Osteocyte (in vitro differentiated cells): ENCODE results near the gene TBPL2. TPM values are rescaled to one million over a fixed set of nuclear protein-coding genes. Genes with fewer than 3 reads are reported as not detected.
A peak's percentile ranks its signal among the peaks of the same experiment; 100 is the strongest.

ENCODE experiments used
- DNase-seq: peaks from one replicate; pipeline ENCODE4 v3.0.0; 2021; ENCODE audit warnings: mixed read lengths; ENCODE audit not compliant: unreplicated experiment; ENCODE audit errors: extremely low spot score
- H3K27ac Mint-ChIP-seq: one replicate; pipeline ENCODE4 v1.8.0; 2021; ENCODE audit warnings: mild to moderate bottlenecking, mixed read lengths; ENCODE audit not compliant: unreplicated experiment
- H3K27me3 Mint-ChIP-seq: one replicate; pipeline ENCODE4 v1.8.0; 2021; ENCODE audit warnings: mixed read lengths; ENCODE audit not compliant: unreplicated experiment
- H3K36me3 Mint-ChIP-seq: one replicate; pipeline ENCODE4 v1.8.0; 2021; ENCODE audit warnings: mixed read lengths; ENCODE audit not compliant: unreplicated experiment
- H3K4me1 Mint-ChIP-seq: one replicate; pipeline ENCODE4 v1.8.0; 2021; ENCODE audit warnings: mixed read lengths; ENCODE audit not compliant: unreplicated experiment
- H3K4me3 Mint-ChIP-seq: one replicate; pipeline ENCODE4 v1.8.0; 2021; ENCODE audit warnings: mild to moderate bottlenecking, moderate library complexity, mixed read lengths; ENCODE audit not compliant: unreplicated experiment
- H3K9me3 Mint-ChIP-seq: one replicate; pipeline ENCODE4 v1.8.0; 2021; ENCODE audit warnings: mixed read lengths; ENCODE audit not compliant: unreplicated experiment
- total RNA-seq: library from RNA; stranded (reverse); gene quantifications from 2 replicates; pipeline ENCODE4 v1.2.1, GENCODE V29; 2021
- TF ChIP-seq, protein P1 (sequence below): fragments of 200-600 bp; sonication (generic); IDR thresholded peaks from 2 replicates; pipeline ENCODE4 v1.5.0; 2021; ENCODE audit warnings: antibody characterized with exemption, mild to moderate bottlenecking, moderate library complexity

Gene TBPL2
- total RNA-seq, 1 donor from 2014 or later, result not detected

DNA sequence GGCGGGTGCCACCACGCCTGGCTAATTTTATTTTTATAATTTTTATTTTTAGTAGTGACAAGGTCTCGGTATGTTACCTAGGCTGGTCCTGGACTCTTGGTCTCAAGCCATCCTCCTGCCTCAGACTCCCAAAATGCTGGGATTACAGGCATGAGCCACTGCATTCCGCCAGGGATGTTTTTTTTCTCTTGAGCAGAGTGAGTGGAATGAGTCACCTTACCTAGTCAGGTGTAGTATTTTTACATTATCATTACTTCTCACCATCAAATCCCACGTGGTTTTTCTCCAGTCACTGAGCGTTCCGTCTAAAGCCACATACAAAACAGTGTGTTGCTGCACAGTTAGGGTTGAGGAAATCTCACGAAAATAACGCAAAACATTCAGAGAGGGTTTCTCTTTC lies 870 bp upstream of the TBPL2 start:
- Mint-ChIP-seq H3K4me1 (peaks cover 7% of the 10 kb centered on the region), H3K27me3 (peaks cover 18% of the 10 kb centered on the region), H3K9me3 (peaks cover 5% of the 10 kb centered on the region), H3K36me3 (no peaks in the 10 kb centered on the region), H3K4me3 (no peak overlapping the region), H3K27ac (no peak overlapping the region)
- TF ChIP-seq, protein P1, sequence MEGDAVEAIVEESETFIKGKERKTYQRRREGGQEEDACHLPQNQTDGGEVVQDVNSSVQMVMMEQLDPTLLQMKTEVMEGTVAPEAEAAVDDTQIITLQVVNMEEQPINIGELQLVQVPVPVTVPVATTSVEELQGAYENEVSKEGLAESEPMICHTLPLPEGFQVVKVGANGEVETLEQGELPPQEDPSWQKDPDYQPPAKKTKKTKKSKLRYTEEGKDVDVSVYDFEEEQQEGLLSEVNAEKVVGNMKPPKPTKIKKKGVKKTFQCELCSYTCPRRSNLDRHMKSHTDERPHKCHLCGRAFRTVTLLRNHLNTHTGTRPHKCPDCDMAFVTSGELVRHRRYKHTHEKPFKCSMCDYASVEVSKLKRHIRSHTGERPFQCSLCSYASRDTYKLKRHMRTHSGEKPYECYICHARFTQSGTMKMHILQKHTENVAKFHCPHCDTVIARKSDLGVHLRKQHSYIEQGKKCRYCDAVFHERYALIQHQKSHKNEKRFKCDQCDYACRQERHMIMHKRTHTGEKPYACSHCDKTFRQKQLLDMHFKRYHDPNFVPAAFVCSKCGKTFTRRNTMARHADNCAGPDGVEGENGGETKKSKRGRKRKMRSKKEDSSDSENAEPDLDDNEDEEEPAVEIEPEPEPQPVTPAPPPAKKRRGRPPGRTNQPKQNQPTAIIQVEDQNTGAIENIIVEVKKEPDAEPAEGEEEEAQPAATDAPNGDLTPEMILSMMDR, result no peak
- peak; percentile 23 for DNase-seq

DNA sequence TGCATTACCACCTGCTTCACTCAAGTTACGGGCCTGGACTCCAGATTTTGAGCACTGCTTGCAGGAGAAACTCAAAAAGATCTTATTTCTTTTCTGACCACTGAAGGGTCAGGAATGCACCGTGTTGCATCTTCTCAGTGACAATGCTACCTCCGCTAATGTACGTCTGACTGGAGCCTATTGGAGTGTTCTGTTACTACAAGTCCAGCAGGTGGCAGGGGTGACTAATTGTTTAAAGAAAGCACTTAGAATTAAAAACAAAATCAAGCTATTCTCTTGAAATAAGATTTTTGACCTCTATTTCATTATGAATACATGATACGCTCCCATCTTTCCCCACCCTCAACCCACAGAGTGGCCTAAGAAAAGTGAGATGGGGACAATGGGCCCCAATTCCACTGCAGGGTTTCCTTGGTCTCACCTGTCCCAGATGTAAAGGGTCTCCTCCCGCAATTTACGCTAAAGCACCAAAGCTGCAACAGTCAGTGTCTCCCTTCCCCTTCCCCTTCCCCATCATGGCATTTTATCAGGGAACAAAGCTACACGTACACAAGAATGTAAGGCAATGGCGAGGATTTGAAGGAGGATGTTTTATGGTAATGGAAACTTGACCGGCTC lies 2.2 kb downstream of the TBPL2 start:
- DNase-seq, result no peak
- no peak overlapping the region for H3K27ac Mint-ChIP-seq
- TF ChIP-seq, protein P1, result peak; percentile 69
- no peaks in the 10 kb centered on the region for H3K36me3 Mint-ChIP-seq
- no peak overlapping the region for H3K4me3 Mint-ChIP-seq
- H3K27me3 Mint-ChIP-seq, result peaks cover 44% of the 10 kb centered on the region
- H3K4me1 Mint-ChIP-seq, result peaks cover 4% of the 10 kb centered on the region
- peaks cover 5% of the 10 kb centered on the region for H3K9me3 Mint-ChIP-seq

DNA sequence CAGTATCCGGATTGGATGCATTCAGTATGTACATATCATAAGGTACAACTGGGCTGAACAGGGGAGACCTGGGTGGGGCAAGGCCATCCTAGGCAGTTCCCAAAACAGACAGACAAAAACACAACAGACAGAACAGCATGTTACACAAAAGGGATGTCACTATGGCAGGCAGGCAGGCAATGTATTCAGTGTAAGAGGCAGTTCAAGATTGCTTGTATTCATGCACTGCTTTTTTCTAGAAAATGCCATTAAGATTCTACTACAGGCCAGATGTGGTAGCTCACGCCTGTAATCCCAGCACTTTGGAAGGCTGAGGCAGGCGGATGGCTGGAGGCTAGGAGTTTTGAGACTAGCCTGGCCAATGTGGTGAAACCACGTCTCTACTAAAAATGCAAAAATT lies 3.5 kb downstream of the TBPL2 start:
- Mint-ChIP-seq H3K36me3 (no peaks in the 10 kb centered on the region), H3K4me3 (no peak overlapping the region), H3K9me3 (no peaks in the 10 kb centered on the region), H3K27me3 (peaks cover 48% of the 10 kb centered on the region), H3K27ac (no peak overlapping the region), H3K4me1 (peaks cover 4% of the 10 kb centered on the region)
- TF ChIP-seq, protein P1, result no peak
- no peak for DNase-seq

DNA sequence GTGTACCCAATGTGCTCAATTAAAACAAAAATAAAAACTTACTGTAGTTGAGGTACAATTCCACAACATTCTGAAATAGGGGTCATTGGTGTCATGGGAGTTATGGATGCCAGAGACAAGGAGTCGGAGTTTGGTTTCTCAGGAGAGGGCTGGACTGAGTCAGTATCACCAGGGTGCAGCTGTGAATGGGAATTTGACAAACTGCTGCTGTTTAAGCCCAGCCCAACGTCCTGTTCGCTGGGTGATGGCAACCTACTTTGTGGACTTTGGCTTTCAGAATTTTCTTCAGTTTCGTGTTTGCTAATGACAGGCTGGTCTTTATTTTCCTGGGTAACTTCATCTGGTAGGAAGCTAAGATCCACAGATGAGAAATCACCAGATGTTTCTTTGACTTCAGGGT lies 3.9 kb downstream of the TBPL2 start:
- Mint-ChIP-seq H3K27ac (no peak overlapping the region), H3K9me3 (no peaks in the 10 kb centered on the region), H3K27me3 (peaks cover 51% of the 10 kb centered on the region), H3K4me3 (no peak overlapping the region), H3K36me3 (no peaks in the 10 kb centered on the region), H3K4me1 (peaks cover 4% of the 10 kb centered on the region)
- DNase-seq, result no peak
- TF ChIP-seq, protein P1, result no peak

DNA sequence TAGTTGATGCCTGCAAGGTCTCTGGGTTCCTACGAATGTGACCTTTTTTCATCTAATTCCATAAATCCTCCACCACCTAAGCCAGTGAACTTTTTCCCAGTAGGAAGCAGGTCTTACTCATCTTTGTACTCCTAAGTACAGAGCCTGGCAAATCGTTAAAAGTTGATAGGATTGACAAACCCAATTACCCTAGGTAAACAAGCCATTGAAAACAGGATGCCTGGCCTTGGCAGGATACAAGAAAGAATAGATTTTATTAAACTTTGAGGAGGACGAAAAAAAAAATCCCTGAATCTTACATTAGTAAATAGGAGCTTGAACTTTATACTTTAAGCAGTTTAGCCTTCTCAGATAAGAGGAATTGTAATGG lies 5.6 kb downstream of the TBPL2 start:
- DNase-seq, result no peak
- peaks cover 61% of the 10 kb centered on the region for H3K27me3 Mint-ChIP-seq
- H3K9me3 Mint-ChIP-seq, result no peaks in the 10 kb centered on the region
- TF ChIP-seq, protein P1, result no peak
- H3K4me1 Mint-ChIP-seq, result peaks cover 4% of the 10 kb centered on the region
- H3K36me3 Mint-ChIP-seq, result no peaks in the 10 kb centered on the region
- no peak overlapping the region for H3K4me3 Mint-ChIP-seq
- H3K27ac Mint-ChIP-seq, result no peak overlapping the region
